ENCODE results near the gene HOXB3.

- TF ChIP-seq CTCF (IDR thresholded peaks at IDR 0.05 in 8 of 11, conservative IDR thresholded peaks at IDR 0.05 in 3 of 11) (no peak), POLR2A (IDR thresholded peaks at IDR 0.05) (no peak), POLR2AphosphoS5 (IDR thresholded peaks at IDR 0.05) (no peak)
Measured at GRCh38 chr17:48565022-48565554, 25.0 kb downstream of the HOXB3 start.

Data from spleen (tissue), 7 donors.